OCI-LY3 (cell line): ENCODE results near the gene DOCK10.

Source experiments
- H2AFZ ChIP-seq: fragments of 200-600, 300-600 bp; shearing (Covaris generic); 2 replicates; pipeline ENCODE4 v1.6.0; 2014; ENCODE audit warnings: antibody characterized with exemption, low read depth, low read length
- H3K27ac ChIP-seq: fragments of 200-600, 300-600 bp; sonication (generic); 2 replicates; pipeline ENCODE4 v1.5.1; 2014; ENCODE audit warnings: mild to moderate bottlenecking, low read length, moderate library complexity, mixed read lengths
- H3K27me3 ChIP-seq: fragments of 200-600, 300-600 bp; sonication (generic); 2 replicates; pipeline ENCODE4 v1.6.1; 2014; ENCODE audit warnings: low read depth, low read length, mixed read lengths
- H3K36me3 ChIP-seq: fragments of 200-600, 300-600 bp; sonication (generic); replicated peaks from 2 replicates; pipeline ENCODE3; 2014; ENCODE audit warnings: low read depth, low read length, mixed read lengths
- H3K4me1 ChIP-seq: fragments of 300-600, 200-600 bp; sonication (generic); 2 replicates; pipeline ENCODE4 v1.6.1; 2014; ENCODE audit warnings: low read length, mixed read lengths
- H3K4me2 ChIP-seq: fragments of 200-600, 300-600 bp; sonication (generic); 2 replicates; pipeline ENCODE4 v1.6.1; 2014; ENCODE audit warnings: low read length, mixed read lengths
- H3K4me3 ChIP-seq: fragments of 300-600, 200-600 bp; sonication (generic); 2 replicates; pipeline ENCODE4 v1.5.1; 2014; ENCODE audit warnings: antibody characterized with exemption, mild to moderate bottlenecking, low read length, moderate library complexity
- H3K79me2 ChIP-seq: fragments of 300-600, 200-600 bp; shearing (Covaris generic); 2 replicates; pipeline ENCODE4 v1.6.1; 2014; ENCODE audit warnings: mild to moderate bottlenecking, low read length, mixed read lengths
- H3K9ac ChIP-seq: fragments of 300-600, 200-600 bp; shearing (Covaris generic); 2 replicates; pipeline ENCODE4 v1.6.0; 2014; ENCODE audit warnings: mild to moderate bottlenecking, low read length, moderate library complexity
- H3K9me3 ChIP-seq: fragments of 200-600, 300-600 bp; shearing (Covaris generic); 2 replicates; pipeline ENCODE4 v1.6.1; 2014; ENCODE audit warnings: low read length, mixed read lengths; ENCODE audit not compliant: insufficient read depth
- H4K20me1 ChIP-seq: fragments of 200-600, 300-600 bp; sonication (generic); 2 replicates; pipeline ENCODE4 v1.6.1; 2016; ENCODE audit warnings: low read length, mixed read lengths; ENCODE audit not compliant: insufficient read depth
- CTCF ChIP-seq: fragments of 200-600, 300-600 bp; sonication (generic); IDR thresholded peaks from 2 replicates; pipeline ENCODE4 v1.5.1; 2014; ENCODE audit warnings: antibody characterized with exemption, low read length, low read depth
- EZH2phosphoT487 ChIP-seq: fragments of 200-600 bp; shearing (Covaris generic); IDR thresholded peaks from 2 replicates; pipeline ENCODE4 v1.6.1; 2018; ENCODE audit warnings: antibody characterized with exemption, mixed run types, low read depth

The DOCK10 gene

DNA sequence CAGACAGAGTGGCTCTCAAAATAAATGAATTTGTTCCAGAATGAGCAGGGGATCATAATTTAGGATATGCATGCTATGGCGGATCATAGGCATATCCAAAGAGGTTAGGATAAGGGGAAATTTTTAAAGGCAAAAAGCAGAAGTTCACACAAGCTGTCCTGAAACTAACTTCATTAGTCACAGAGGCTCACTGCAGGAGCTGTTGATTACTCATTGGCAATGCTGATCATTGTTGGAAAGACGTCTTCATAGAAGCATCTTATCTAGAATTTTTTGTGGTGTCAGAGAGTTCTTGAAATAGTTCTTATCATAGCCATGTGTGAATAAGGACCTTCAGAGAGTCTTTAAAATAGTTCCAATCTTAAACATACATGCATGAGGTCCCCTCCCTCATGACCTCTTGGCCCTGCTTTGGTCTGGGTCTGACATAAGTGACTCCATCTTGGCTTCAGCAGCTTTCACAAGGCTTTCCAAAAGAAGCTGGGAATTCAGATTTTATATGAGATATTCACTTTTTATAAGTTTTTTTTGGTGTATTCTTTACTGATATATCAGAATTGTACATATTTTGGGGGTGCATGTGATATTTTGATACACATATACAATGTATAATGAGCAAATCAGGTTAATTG, 318.6 kb downstream of the DOCK10 start:
- Histone ChIP-seq H3K4me1 (peaks cover 29% of the 10 kb centered on the region), H4K20me1 (no peaks in the 10 kb centered on the region), H3K4me3 (no peak overlapping the region), H3K9ac (no peak overlapping the region), H2AFZ (no peak overlapping the region), H3K27me3 (no peaks in the 10 kb centered on the region), H3K4me2 (peak overlapping the region; percentile 45), H3K79me2 (no peaks in the 10 kb centered on the region), H3K9me3 (peaks cover 5% of the 10 kb centered on the region; the same call in 1 of the 2 replicates), H3K36me3 (no peaks in the 10 kb centered on the region), H3K27ac (peak overlapping the region; percentile 55)
- no peak for TF ChIP-seq CTCF
- TF ChIP-seq EZH2phosphoT487, result no peak

- no peaks in the 10 kb centered on the region for H3K27me3 ChIP-seq
- H3K4me1 ChIP-seq, result peaks cover 29% of the 10 kb centered on the region
- peak overlapping the region; percentile 45 for H3K4me2 ChIP-seq
- TF ChIP-seq EZH2phosphoT487 (no peak), CTCF (no peak)
- no peaks in the 10 kb centered on the region for H4K20me1 ChIP-seq
- H3K9me3 ChIP-seq, result no peaks in the 10 kb centered on the region
- H3K27ac ChIP-seq, result peak overlapping the region; percentile 55
- no peak overlapping the region for H2AFZ ChIP-seq
- no peaks in the 10 kb centered on the region for H3K36me3 ChIP-seq
- no peak overlapping the region for H3K9ac ChIP-seq
- no peak overlapping the region for H3K4me3 ChIP-seq
- H3K79me2 ChIP-seq, result no peaks in the 10 kb centered on the region
Measured at GRCh38 chr2:224722770-224723169, 319.5 kb downstream of the DOCK10 start.

DNA sequence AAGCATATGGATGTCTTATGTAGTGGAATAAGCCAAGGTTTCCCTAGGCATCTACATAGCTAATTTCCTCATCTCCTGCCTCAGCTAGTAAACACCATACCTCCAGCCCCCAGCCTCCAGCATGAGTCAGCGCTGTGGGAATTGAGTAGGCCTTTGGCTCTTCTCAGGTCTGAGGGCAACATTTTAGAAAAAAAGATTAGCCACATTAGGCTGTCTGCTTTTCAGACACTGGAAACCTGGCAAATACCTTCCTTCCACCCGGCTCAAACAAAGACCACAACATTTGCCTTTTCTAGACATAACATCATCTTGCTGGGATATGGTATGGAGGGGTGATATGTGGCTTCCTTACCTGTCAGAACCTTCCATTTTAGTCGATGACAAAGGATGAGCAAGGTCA, 320.0 kb downstream of the DOCK10 start:
- no peaks in the 10 kb centered on the region for H3K9me3 ChIP-seq
- H3K79me2 ChIP-seq, result no peaks in the 10 kb centered on the region
- no peak overlapping the region for H2AFZ ChIP-seq
- no peaks in the 10 kb centered on the region for H4K20me1 ChIP-seq
- peak overlapping the region; percentile 45 for H3K4me2 ChIP-seq
- H3K9ac ChIP-seq, result no peak overlapping the region
- peak overlapping the region; percentile 55 for H3K27ac ChIP-seq
- H3K27me3 ChIP-seq, result no peaks in the 10 kb centered on the region
- TF ChIP-seq EZH2phosphoT487 (no peak), CTCF (no peak)
- no peak overlapping the region for H3K4me3 ChIP-seq
- no peaks in the 10 kb centered on the region for H3K36me3 ChIP-seq
- peaks cover 29% of the 10 kb centered on the region for H3K4me1 ChIP-seq

- Histone ChIP-seq H3K27me3 (no peaks in the 10 kb centered on the region), H3K4me1 (peaks cover 7% of the 10 kb centered on the region), H3K9me3 (no peaks in the 10 kb centered on the region), H3K9ac (no peak overlapping the region), H3K4me2 (no peak overlapping the region), H2AFZ (no peak overlapping the region), H3K27ac (no peak overlapping the region), H4K20me1 (no peaks in the 10 kb centered on the region), H3K36me3 (no peaks in the 10 kb centered on the region), H3K4me3 (no peak overlapping the region), H3K79me2 (no peaks in the 10 kb centered on the region)
- TF ChIP-seq CTCF, result no peak
- no peak for TF ChIP-seq EZH2phosphoT487
Measured at GRCh38 chr2:224716921-224717320, 325.3 kb downstream of the DOCK10 start.
